ENCODE measurements around the gene SMU1.

DNA sequence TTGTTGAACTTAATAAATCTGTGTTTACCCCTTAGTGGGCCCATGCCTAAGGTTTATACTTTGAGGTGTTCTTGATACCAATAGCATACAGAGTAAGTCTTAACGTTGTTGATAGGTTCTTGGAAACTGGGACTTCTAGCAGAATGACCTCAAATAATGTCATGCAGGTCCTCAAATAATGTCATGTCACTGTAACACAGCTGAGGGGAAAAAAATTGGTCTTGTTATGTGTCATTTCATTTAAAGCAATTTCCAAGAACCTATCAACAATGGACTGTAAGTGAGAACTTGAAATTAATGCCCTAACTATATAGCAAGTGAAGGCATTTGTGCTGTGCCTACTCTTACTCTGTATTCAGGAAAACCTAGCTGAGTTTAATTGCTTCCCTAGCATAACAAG lies 44.2 kb downstream of the SMU1 start:
- TF ChIP-seq, protein P1, sequence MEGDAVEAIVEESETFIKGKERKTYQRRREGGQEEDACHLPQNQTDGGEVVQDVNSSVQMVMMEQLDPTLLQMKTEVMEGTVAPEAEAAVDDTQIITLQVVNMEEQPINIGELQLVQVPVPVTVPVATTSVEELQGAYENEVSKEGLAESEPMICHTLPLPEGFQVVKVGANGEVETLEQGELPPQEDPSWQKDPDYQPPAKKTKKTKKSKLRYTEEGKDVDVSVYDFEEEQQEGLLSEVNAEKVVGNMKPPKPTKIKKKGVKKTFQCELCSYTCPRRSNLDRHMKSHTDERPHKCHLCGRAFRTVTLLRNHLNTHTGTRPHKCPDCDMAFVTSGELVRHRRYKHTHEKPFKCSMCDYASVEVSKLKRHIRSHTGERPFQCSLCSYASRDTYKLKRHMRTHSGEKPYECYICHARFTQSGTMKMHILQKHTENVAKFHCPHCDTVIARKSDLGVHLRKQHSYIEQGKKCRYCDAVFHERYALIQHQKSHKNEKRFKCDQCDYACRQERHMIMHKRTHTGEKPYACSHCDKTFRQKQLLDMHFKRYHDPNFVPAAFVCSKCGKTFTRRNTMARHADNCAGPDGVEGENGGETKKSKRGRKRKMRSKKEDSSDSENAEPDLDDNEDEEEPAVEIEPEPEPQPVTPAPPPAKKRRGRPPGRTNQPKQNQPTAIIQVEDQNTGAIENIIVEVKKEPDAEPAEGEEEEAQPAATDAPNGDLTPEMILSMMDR (conservative IDR thresholded peaks at IDR 0.05; ENCODE audit: low read length): no peak
- TF ChIP-seq EZH2phosphoT487 (IDR thresholded peaks at IDR 0.05; ENCODE audit: borderline replicate concordance, low read depth, low read length): no peak

Measured in OCI-LY7 (cell line).